HepG2 (cell line): Measurements from ENCODE around the gene PRDX3. TPM values are rescaled to one million over a fixed set of nuclear protein-coding genes. Genes with fewer than 3 reads are reported as not detected.

Experiments used
- ARID4A ChIP-seq: sonication (generic); formaldehyde crosslinking; IDR thresholded peaks from 2 replicates; pipeline ENCODE4 v1.5.0; 2020; ENCODE audit warnings: mild to moderate bottlenecking, missing genetic modification reagents, borderline replicate concordance
- BRCA1 ChIP-seq: sonication (generic); formaldehyde crosslinking; IDR thresholded peaks from 2 replicates; pipeline ENCODE4 v1.4.0; 2020; ENCODE audit warnings: missing genetic modification reagents
- GATAD1 ChIP-seq: IDR thresholded peaks from 2 replicates; pipeline ENCODE4 v1.6.1; 2016; ENCODE audit warnings: missing genetic modification reagents, missing compliant biosample characterization
- HNRNPL ChIP-seq: fragments of 200-400 bp; formaldehyde crosslinking; IDR thresholded peaks from 2 replicates; pipeline ENCODE4 v1.6.1; 2017; ENCODE audit warnings: mild to moderate bottlenecking, low read depth, low read length
- HOXA5 ChIP-seq: sonication (generic); formaldehyde crosslinking; IDR thresholded peaks from 2 replicates; pipeline ENCODE4 v1.4.0; 2020; ENCODE audit warnings: missing genetic modification reagents
- KLF13 ChIP-seq: sonication (generic); formaldehyde crosslinking; IDR thresholded peaks from 2 replicates; pipeline ENCODE4 v1.4.0; 2020; ENCODE audit warnings: mild to moderate bottlenecking, missing genetic modification reagents
- NONO ChIP-seq, 2 experiments: fragments of 450-650 bp in 1 of 2; sonication (generic) in 1 of 2; formaldehyde crosslinking in 1 of 2; IDR thresholded peaks in 1 of 2; conservative IDR thresholded peaks in 1 of 2; 2 replicates each; pipeline versions ENCODE4 v1.6.1 to v1.8.0; 2017 to 2022; ENCODE audit warnings: mild to moderate bottlenecking in 1 of 2, missing genetic modification reagents in 1 of 2, moderate library complexity in 1 of 2
- NR2F1 ChIP-seq, 2 experiments: fragments of 450-650 bp in 1 of 2; formaldehyde crosslinking in 1 of 2; IDR thresholded peaks; 2 replicates each; pipeline versions ENCODE4 v1.5.0 to v1.6.1; 2016 to 2020; ENCODE audit warnings: mild to moderate bottlenecking in 1 of 2, missing compliant biosample characterization in 1 of 2, missing genetic modification reagents in 1 of 2, moderate library complexity in 1 of 2
- RARA ChIP-seq: IDR thresholded peaks from 2 replicates; pipeline ENCODE4 v1.6.1; 2016; ENCODE audit warnings: missing genetic modification reagents, missing compliant biosample characterization
- SPEN ChIP-seq: sonication (generic); formaldehyde crosslinking; IDR thresholded peaks from 2 replicates; pipeline ENCODE4 v1.5.1; 2020; ENCODE audit warnings: low read depth, mild to moderate bottlenecking, missing genetic modification reagents
- STAG1 ChIP-seq: sonication (generic); formaldehyde crosslinking; IDR thresholded peaks from 2 replicates; pipeline ENCODE4 v1.4.0; 2020; ENCODE audit warnings: missing genetic modification reagents
- ZNF580 ChIP-seq: IDR thresholded peaks from 2 replicates; pipeline ENCODE4 v1.6.1; 2016; ENCODE audit warnings: low read depth, borderline replicate concordance
- ZNF609 ChIP-seq: sonication (generic); formaldehyde crosslinking; IDR thresholded peaks from 2 replicates; pipeline ENCODE4 v1.4.0; 2020; ENCODE audit warnings: mild to moderate bottlenecking, missing genetic modification reagents, borderline replicate concordance
- ZNF652 ChIP-seq: IDR thresholded peaks from 2 replicates; pipeline ENCODE4 v1.6.1; 2016; ENCODE audit warnings: low read depth, borderline replicate concordance
- ZNF660 ChIP-seq: sonication (generic); formaldehyde crosslinking; IDR thresholded peaks from 2 replicates; pipeline ENCODE4 v1.5.1; 2020; ENCODE audit warnings: mild to moderate bottlenecking, low read depth, missing genetic modification reagents, borderline replicate concordance
- polyA plus RNA-seq, 8 experiments: library from polyadenylated mRNA; depleted of rRNA in 3 of 8; stranded (reverse) in 7 of 8; unstranded in 1 of 8; fragments of >200 nt; fragmentation: Illumina TruSeq in 4 of 8; extraction: Trizol in 4 of 8; gene quantifications; 2 replicates each; pipeline versions ENCODE4 v1.2.1 to v1.2.3, GENCODE V29; 2011 to 2016; ENCODE audit warnings: low read depth in 4 of 8, missing spikeins in 1 of 8, mixed read lengths in 1 of 8; ENCODE audit not compliant: insufficient read depth in 1 of 8
- total RNA-seq, 5 experiments: library from RNA; depleted of rRNA; stranded (reverse); fragments of >200 nt; fragmentation: Illumina TruSeq; extraction: Trizol; gene quantifications; 2 replicates each; pipeline ENCODE4 v1.2.3, GENCODE V29; 2016; ENCODE audit warnings: low read depth in 1 of 5
- TF ChIP-seq, protein P1 (sequence below): sonication (generic); formaldehyde crosslinking; IDR thresholded peaks from 2 replicates; pipeline ENCODE4 v1.4.0; 2020; ENCODE audit warnings: mild to moderate bottlenecking, missing genetic modification reagents
- TF ChIP-seq, protein P2 (sequence below): sonication (generic); formaldehyde crosslinking; IDR thresholded peaks from 2 replicates; pipeline ENCODE4 v1.8.0; 2022; ENCODE audit warnings: missing genetic modification reagents, low read depth, mild to moderate bottlenecking, borderline replicate concordance

The PRDX3 gene
- total and polyA plus RNA-seq, 2 of the 13 experiments (the other 11 are each of a cell fraction or from before 2014, with no cell fraction given), result 407 to 565 TPM

DNA sequence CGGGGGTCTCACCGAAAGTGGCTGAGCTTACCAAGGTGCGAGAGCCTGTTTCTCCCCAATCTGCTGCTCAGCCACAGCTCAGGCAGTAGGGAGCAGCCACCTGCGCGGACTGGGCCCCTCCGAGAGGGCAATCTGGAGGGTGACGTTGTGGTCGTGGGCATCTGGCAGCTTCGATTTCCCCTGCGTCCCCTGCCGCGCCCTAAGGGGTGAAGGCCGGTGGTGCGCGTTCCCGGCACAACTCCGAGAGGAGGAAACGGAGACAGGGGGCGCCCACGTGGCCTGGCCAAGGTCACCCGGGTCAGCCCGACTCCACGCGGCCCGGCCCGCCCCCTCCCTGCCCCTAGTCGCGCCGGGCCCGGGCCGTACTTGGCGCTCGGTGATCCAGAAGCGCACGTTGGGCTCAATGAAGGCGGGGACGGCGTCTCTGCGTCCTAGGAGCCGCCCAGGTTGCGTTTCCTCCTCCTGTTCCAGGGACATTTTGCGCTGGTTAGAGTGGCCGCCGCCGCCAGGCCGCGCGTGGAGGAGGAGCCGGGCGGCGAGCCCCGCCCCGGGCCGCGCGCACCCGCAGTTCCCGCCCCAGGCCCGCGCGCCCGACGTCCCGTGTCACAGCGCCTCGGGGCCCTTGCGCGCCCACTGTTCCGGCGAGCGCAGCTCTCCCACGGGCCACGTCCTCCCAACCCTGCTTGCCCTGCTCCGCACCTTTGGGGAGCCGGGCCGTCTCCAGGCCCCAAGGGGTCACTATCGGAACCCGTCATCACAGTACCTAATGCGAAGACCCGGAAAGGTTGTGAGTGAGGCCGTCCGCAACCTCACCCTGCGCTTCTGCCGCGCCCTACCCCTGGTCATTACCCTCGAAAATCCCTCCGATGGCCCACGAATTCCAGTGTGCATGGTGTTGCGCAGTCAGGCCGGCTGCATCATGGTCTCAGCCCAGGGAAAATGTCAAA, 13.2 kb downstream of the PRDX3 start, which contains the start of gene SFXN4 (continued):
- TF ChIP-seq ZNF580 (peak; percentile 72), ZNF652 (CRISPR knock-in tag) (peak; percentile 34; the same call in 1 of the 2 replicates), STAG1 (0 out of 2 replicates have a peak, but pooled peaks have one; percentile 5), ZNF609 (no peak), RARA (CRISPR knock-in tag) (peak; percentile 77), NONO (IDR thresholded peaks at IDR 0.05) (no peak), NONO (CRISPR knock-in tag; conservative IDR thresholded peaks at IDR 0.05) (peak; percentile 48; the same call in 1 of the 2 replicates), ARID4A (CRISPR knock-in tag) (peak; percentile 89), HNRNPL (0 out of 2 replicates have a peak, but pooled peaks have one; percentile 76), SPEN (peak; percentile 76; the same call in 1 of the 2 replicates), KLF13 (0 out of 2 replicates have a peak, but pooled peaks have one; percentile 28), NR2F1 (CRISPR knock-in tag; IDR thresholded peaks at IDR 0.05) (peak; percentile 92 to 98), HOXA5 (peak; percentile 7), GATAD1 (CRISPR knock-in tag) (peak; percentile 41; the same call in 1 of the 2 replicates), BRCA1 (CRISPR knock-in tag) (no peak), ZNF660 (CRISPR knock-in tag) (no peak)
- TF ChIP-seq, protein P1, sequence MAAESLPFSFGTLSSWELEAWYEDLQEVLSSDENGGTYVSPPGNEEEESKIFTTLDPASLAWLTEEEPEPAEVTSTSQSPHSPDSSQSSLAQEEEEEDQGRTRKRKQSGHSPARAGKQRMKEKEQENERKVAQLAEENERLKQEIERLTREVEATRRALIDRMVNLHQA (CRISPR knock-in tag), result no peak
- TF ChIP-seq, protein P2, sequence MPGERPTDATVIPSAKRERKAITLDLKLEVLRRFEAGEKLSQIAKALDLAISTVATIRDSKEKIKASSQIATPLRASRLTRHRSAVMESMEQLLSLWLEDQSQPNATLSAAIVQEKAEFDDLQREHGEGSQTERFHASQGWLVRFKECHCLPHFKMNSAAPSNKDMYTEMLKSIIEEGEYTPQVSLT (CRISPR knock-in tag), result no peak
